ENCODE results near the gene PRPF8.

DNA sequence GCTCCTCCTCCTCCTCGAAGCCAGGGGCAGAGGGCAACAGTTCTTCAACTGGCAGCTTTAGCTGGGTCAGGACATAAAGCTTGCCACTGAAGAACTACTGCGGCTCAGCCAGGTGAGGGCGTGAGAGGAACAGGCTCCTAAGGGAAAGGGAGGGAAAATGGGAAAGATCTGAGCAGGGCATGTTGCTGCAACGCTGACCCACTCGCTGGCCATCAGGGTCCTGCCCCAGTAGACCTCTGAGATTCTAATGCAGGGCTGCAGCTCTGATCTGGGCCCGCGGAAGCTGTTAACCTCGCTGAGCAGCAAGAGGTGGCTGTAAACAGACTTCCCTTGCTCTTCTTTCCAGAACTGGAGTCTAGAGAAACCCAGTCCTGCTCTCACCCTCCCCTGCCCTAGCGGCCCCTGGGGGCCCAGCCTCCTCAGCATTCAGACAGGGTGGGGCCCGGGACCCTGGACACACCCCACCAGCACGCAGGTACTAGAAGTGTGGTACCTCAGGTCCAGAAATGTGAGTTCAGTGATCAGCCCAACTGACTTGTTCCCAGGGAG, 29.3 kb upstream of the PRPF8 start:
- TF ChIP-seq CTCF (conservative IDR thresholded peaks at IDR 0.05; ENCODE audit: low read depth, low read length) (peak; percentile 73), EZH2 (IDR thresholded peaks at IDR 0.05; ENCODE audit: borderline replicate concordance, low read depth, low read length, poor library complexity, severe bottlenecking) (no peak)
